Gastrocnemius medialis (tissue), 4 donors: ENCODE results near the gene HOXC11.

Source experiments
- CTCF ChIP-seq, 5 experiments: fragments of 450-650 bp in 3 of 5; fragments of 200-600 bp in 2 of 5; sonication (generic) in 2 of 5; IDR thresholded peaks in 4 of 5; conservative IDR thresholded peaks in 1 of 5; 1 replicate in 4 of 5; 2 replicates in 1 of 5; pipeline ENCODE4 v1.5.1; 2016 to 2019; ENCODE audit warnings: antibody characterized with exemption in 5 of 5, mild to moderate bottlenecking in 3 of 5, moderate library complexity in 3 of 5
- POLR2A ChIP-seq, 2 donors: fragments of 450-650 bp; IDR thresholded peaks; one replicate each; pipeline ENCODE4 v1.6.1; 2017; ENCODE audit warnings: antibody characterized with exemption in 2 of 2, mild to moderate bottlenecking in 2 of 2, moderate library complexity in 2 of 2

GRCh38 chr12:54011665-54012532 is 39.0 kb downstream of the HOXC11 start:
- TF ChIP-seq CTCF (IDR thresholded peaks at IDR 0.05 in 4 of 5, conservative IDR thresholded peaks at IDR 0.05 in 1 of 5) (no peak), POLR2A (IDR thresholded peaks at IDR 0.05) (no peak)
